ENCODE data around the gene CNPY4.

CNPY4 gene

DNA sequence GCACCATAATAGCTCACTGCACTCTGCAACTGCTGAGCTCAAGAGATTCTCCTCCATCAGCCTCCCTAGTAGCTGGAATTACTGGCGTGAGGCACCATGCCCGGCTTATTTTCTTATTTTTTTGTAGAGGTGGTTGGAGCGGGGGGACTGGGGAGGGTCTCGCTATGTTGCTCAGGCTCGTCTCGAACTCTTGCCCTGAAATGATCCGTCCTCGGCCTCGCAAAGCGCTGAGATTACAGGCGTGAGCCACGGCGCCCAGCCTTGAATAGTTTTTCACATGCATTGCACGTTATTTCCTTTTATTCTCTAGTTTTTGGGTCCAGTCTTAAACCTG is 28.8 kb downstream of the CNPY4 start:
- H3K4me3 ChIP-seq (ENCODE audit: low read depth, low read length), result peak overlapping the region; percentile 99
- DNase-seq (ENCODE audit: low read depth), result no peak
- TF ChIP-seq, protein P1, sequence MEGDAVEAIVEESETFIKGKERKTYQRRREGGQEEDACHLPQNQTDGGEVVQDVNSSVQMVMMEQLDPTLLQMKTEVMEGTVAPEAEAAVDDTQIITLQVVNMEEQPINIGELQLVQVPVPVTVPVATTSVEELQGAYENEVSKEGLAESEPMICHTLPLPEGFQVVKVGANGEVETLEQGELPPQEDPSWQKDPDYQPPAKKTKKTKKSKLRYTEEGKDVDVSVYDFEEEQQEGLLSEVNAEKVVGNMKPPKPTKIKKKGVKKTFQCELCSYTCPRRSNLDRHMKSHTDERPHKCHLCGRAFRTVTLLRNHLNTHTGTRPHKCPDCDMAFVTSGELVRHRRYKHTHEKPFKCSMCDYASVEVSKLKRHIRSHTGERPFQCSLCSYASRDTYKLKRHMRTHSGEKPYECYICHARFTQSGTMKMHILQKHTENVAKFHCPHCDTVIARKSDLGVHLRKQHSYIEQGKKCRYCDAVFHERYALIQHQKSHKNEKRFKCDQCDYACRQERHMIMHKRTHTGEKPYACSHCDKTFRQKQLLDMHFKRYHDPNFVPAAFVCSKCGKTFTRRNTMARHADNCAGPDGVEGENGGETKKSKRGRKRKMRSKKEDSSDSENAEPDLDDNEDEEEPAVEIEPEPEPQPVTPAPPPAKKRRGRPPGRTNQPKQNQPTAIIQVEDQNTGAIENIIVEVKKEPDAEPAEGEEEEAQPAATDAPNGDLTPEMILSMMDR (IDR thresholded peaks at IDR 0.05; ENCODE audit: control insufficient read depth, extremely low read depth, insufficient read depth), result no peak

DNA sequence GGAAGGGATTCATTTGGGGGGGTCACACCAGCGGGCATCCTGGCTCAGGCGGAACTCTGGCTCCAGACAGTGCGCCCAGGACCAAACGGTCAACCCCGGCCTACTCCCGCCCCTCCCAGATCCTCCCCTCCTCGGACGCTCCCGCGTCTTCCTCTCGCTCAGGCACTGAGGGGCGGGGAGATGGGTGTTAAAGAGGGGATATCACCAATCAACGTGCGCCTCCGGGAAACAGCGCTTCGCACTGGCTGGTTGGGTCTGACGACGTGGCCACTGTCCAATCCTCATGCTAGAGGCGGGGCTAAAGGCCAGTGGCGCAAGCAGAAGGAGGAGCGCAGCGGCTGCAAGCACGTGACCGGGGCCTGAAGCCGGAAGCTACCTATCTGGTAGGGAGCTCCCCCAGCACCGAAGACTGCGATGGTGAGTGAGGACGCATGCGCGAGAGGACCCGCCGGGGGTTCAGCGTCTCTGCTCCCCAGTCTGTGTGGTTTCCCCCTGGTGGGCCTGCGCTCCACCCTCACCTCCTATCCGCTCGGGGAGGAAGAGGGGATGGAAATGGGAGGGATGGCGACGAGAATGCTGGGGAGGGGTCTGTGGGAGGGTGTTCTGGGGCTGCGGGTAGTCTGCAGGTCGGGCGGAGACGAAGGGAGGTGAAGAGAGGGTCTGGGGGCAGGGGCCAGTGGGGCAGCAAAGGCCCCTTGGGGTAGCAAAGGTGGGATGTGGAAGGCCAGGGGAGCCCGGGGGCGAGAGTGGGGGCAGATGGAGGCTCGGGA is 29.3 kb downstream of the CNPY4 start, which contains the start of gene LAMTOR4:
LAMTOR4 (plus strand) TSS at position 360 of the 770 bp plus-strand sequence; CDS start at position 415, 55 bp downstream.
- H3K4me3 ChIP-seq (ENCODE audit: low read depth, low read length), result peak within 1 kb of the TSS; percentile 99
- peak; percentile 99 for DNase-seq (ENCODE audit: low read depth)
- TF ChIP-seq, protein P1 (IDR thresholded peaks at IDR 0.05; ENCODE audit: control insufficient read depth, extremely low read depth, insufficient read depth), result no peak

DNA sequence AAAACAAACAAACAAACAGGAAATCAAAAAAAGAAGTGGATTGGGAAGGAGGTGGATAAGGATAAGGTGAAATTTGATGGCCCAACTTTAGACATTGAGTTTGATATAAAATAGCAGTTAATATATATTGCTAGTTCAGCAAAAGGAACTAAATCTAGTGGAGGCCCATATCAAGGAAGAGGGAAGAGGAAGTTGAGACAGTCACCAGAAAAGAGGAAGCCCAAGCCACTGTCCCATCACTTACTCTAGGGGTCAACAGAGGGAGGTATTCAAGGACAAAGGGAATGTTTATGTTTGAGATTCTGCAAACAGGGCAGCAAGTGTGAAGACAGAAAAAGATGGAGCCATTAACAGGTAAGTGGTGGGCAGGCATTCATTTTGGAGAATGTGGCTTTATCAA is 33.0 kb downstream of the CNPY4 start:
- H3K4me3 ChIP-seq (ENCODE audit: low read depth, low read length), result no peak overlapping the region
- DNase-seq (ENCODE audit: low read depth), result no peak

DNA sequence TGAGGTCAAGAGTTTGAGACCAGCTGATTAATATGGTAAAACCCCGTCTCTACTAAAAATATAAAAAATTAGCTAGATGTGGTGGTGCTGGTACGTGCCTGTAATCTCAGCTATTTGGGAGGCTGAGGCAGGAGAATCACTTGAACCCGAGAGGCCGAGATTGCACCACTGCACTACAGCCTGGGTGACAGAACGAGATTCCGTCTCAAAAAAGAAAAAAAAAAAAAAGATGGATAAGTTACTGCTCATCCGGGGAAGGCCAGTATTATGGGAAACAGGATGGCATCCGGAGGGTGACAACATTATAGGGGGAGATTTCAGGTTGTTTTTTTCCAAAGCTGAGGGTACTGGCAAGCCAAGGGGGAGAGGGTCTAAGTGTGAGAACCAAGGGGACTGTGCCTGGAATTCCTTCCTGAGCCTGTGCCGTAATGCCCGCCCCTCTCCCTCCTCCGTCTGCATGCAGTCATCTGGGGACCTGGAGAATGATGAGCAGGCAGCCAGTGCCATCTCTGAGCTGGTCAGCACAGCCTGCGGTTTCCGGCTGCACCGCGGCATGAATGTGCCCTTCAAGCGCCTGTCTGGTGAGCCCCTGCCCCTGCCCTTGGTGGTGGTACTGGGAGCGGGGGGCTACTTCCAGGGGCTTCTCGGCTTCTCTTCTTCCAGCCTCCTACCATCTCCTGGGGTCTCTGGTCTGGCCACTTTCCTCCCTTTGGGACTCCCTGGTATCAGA is 33.7 kb downstream of the CNPY4 start:
- DNase-seq (ENCODE audit: low read depth), result no peak
- TF ChIP-seq, protein P1 (IDR thresholded peaks at IDR 0.05; ENCODE audit: control insufficient read depth, extremely low read depth, insufficient read depth), result no peak
- H3K4me3 ChIP-seq (ENCODE audit: low read depth, low read length), result no peak overlapping the region

More for the DNA sequence above, 33.0 kb downstream of the CNPY4 start:
- TF ChIP-seq, protein P1 (IDR thresholded peaks at IDR 0.05; ENCODE audit: control insufficient read depth, extremely low read depth, insufficient read depth), result no peak

DNA sequence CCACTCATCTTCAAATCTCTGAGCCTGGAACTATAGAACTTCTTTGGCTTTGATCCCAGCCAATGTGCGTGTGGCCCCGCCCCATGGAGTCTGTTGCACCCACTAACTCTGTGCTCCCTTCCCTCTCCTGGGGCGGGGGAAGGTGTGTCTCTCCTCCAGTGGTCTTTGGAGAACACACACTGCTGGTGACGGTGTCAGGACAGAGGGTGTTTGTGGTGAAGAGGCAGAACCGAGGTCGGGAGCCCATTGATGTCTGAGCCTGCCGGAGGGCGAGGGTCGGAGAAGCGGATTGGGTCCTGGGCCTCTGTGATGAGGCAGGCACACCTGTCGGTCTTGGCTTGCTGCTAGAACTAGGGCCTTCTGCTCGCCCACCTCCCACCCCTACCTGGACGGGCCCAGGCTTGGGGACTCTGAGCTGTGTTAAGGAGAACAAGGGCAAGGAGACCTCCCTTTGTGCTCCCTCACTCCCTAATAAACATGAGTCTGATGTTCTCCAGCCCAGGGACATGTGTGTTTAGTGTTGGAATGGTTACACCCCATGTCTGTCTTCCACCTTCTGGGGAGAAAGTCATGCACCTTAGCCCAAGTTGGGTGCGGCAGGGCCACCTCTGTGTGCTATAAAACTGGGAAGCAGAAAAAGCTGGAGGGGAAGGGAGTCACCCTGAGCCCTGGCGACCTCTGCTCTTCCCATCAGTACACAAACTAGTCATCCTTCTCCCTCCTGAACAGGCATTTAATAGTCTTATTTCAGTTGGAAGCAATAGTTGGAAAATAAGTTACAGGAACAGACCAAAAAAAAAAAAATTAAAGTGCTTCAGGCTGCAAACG is 34.5 kb downstream of the CNPY4 start:
- no peak overlapping the region for H3K4me3 ChIP-seq (ENCODE audit: low read depth, low read length)
- TF ChIP-seq, protein P1 (IDR thresholded peaks at IDR 0.05; ENCODE audit: control insufficient read depth, extremely low read depth, insufficient read depth), result no peak
- DNase-seq (ENCODE audit: low read depth), result no peak

DNA sequence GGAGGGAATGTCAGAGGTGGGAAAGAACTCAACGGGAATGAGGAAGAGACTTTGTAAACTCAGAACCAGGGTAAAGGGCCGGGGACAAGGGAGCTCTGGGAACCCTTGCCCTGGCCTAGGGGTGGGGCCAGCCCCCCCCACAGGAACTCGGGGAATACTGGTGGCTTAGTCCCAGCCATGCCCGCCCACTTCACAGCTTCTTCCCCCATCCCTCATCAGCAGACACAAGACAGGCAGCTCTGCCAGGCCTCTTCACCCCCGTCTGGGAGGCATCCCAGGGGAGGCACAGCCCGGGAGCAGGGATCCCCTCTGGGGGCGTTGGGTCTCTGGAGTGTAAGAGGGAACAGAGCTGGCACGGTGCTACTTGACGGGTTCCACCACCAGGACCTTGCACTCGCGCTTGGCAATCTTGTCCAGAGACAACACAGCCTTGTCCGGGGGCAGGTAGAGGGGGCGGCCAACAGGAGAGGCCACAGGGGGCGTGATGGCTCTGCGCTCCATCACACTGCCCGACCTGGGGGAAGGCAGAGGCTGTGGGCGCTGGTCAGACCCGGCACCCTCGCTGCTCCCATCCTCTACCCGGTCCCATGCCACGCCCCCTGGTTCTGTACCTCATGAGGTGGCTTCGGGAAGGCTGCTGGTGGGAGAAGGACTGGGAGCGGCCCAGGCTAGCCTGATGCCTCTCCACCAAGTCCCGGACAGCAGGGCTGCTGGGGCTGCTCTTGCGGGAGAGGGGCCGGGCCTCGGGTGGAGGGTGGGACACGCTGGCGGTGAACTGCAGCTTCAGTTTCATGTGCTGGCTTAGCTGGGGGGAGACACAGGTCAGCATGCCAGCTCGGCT is 35.4 kb downstream of the CNPY4 start:
- no peak for DNase-seq (ENCODE audit: low read depth)
- TF ChIP-seq, protein P1 (IDR thresholded peaks at IDR 0.05; ENCODE audit: control insufficient read depth, extremely low read depth, insufficient read depth), result no peak
- H3K4me3 ChIP-seq (ENCODE audit: low read depth, low read length), result no peak overlapping the region
